Lung (tissue), 12 donors: ENCODE measurements around the gene PEX5L. TPM values are rescaled to one million over a fixed set of nuclear protein-coding genes. Genes with fewer than 3 reads are reported as not detected.

Source experiments
- ATAC-seq: fragments of 200-7000 bp; cut with Tn5 transposase; one replicate; pipeline ENCODE4 v1.9.1; 2020; ENCODE audit warnings: moderate number of reproducible peaks; ENCODE audit not compliant: insufficient read depth, low FRiP score
- DNase-seq, 3 donors: peaks; one replicate each; pipeline ENCODE4 v3.0.0-alpha.2; 2013 to 2017
- H3K27ac ChIP-seq, 2 donors: one replicate each; pipeline ENCODE4 v1.5.1; 2013; ENCODE audit warnings: mild to moderate bottlenecking in 2 of 2, moderate library complexity in 2 of 2, control low read depth in 1 of 2, inconsistent platforms in 1 of 2, low read depth in 1 of 2, low read length in 1 of 2
- H3K27me3 ChIP-seq, 3 donors: one replicate each; pipeline ENCODE4 v1.5.1; 2013; ENCODE audit warnings: low read length in 2 of 3; ENCODE audit not compliant: control insufficient read depth in 3 of 3, insufficient read depth in 3 of 3
- H3K36me3 ChIP-seq, 4 donors: one replicate each; pipeline ENCODE4 v1.5.1; 2013; ENCODE audit warnings: low read length in 4 of 4, mild to moderate bottlenecking in 1 of 4, moderate library complexity in 1 of 4; ENCODE audit not compliant: control insufficient read depth in 4 of 4, insufficient read depth in 4 of 4
- H3K4me1 ChIP-seq, 5 donors: one replicate each; pipeline ENCODE4 v1.5.1; 2013; ENCODE audit warnings: low read length in 5 of 5, mild to moderate bottlenecking in 2 of 5, moderate library complexity in 1 of 5; ENCODE audit not compliant: control insufficient read depth in 5 of 5, insufficient read depth in 5 of 5
- H3K4me3 ChIP-seq: one replicate; pipeline ENCODE4 v1.5.1; 2013; ENCODE audit warnings: mild to moderate bottlenecking, control low read depth, moderate library complexity
- H3K9ac ChIP-seq, 2 donors: one replicate each; pipeline ENCODE4 v1.5.1; 2013; ENCODE audit warnings: low read length in 2 of 2, control low read depth in 1 of 2; ENCODE audit not compliant: insufficient read depth in 1 of 2
- H3K9me3 ChIP-seq, 4 donors: one replicate each; pipeline ENCODE4 v1.5.1; 2013; ENCODE audit warnings: low read length in 3 of 4, mild to moderate bottlenecking in 1 of 4, moderate library complexity in 1 of 4; ENCODE audit not compliant: control insufficient read depth in 4 of 4, insufficient read depth in 3 of 4
- whole genome bisulfite sequencing, 2 donors: extraction: QIAGEN DNeasy Blood & Tissue Kit; methylation state at CpG; one replicate each; pipeline ENCODE4 v1.1.7; 2013; 5-methylcytosine and 5-hydroxymethylcytosine counted together
- polyA plus RNA-seq, 2 donors: library from polyadenylated mRNA; stranded (reverse); fragments of 200-250 nt; gene quantifications; one replicate each; pipeline ENCODE4 v1.2.1, GENCODE V29; 2013
- total RNA-seq, 2 donors: library from RNA; depleted of rRNA in 1 of 2; stranded (reverse); fragments of >200 nt in 1 of 2; gene quantifications; one replicate each; pipeline ENCODE4 v1.2.1, GENCODE V29; 2014 to 2021
- TF ChIP-seq, protein P1 (sequence below): IDR thresholded peaks from 2 replicates; pipeline ENCODE4 v1.5.1; 2012; ENCODE audit warnings: mild to moderate bottlenecking; ENCODE audit errors: control extremely low read depth, extremely low read depth
- donor health status: control.
- donor health status: control.
- donor health status: Bipolar disorder and iron deficiency.
- donor health status: healthy.
- donor health status: DM: yes; HTN: yes; CAD: no.

PEX5L gene
- total and polyA plus RNA-seq, 4 donors: 0.02 to 0.80 (median 0.09) TPM

DNA sequence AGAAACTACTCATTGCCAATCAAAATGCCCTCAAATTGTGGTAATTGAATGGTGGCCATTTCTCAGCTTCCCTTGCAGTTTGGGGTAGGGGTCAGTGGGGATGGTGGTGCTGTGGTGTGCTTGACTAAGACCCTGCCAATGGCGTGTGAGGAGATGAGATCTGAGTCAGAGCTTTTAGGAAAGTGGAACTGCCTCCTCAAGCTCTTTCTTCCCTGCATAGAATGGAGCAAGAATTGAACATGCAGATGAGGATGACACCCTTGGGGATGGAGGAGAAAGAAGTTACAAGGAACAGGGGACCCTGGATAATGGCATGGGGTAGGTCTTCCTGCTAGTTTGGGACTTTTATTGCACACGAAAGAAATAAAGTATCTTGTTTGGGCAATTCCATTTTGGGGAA is 188.0 kb downstream of the PEX5L start:
- H3K27ac ChIP-seq: no peak overlapping the region
- H3K4me3 ChIP-seq: no peak overlapping the region
- no peaks in the 10 kb centered on the region for H3K9me3 ChIP-seq
- no peaks in the 10 kb centered on the region for H3K27me3 ChIP-seq
- TF ChIP-seq, protein P1, sequence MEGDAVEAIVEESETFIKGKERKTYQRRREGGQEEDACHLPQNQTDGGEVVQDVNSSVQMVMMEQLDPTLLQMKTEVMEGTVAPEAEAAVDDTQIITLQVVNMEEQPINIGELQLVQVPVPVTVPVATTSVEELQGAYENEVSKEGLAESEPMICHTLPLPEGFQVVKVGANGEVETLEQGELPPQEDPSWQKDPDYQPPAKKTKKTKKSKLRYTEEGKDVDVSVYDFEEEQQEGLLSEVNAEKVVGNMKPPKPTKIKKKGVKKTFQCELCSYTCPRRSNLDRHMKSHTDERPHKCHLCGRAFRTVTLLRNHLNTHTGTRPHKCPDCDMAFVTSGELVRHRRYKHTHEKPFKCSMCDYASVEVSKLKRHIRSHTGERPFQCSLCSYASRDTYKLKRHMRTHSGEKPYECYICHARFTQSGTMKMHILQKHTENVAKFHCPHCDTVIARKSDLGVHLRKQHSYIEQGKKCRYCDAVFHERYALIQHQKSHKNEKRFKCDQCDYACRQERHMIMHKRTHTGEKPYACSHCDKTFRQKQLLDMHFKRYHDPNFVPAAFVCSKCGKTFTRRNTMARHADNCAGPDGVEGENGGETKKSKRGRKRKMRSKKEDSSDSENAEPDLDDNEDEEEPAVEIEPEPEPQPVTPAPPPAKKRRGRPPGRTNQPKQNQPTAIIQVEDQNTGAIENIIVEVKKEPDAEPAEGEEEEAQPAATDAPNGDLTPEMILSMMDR: no peak
- DNase-seq (no peak), ATAC-seq (no peak)
- no peaks in the 10 kb centered on the region for H3K36me3 ChIP-seq
- no peaks in the 10 kb centered on the region for H3K4me1 ChIP-seq
- WGBS, 2 donors: 83 to 88% methylated on average over 2 of the region's 2 CpGs
- H3K9ac ChIP-seq: no peak overlapping the region

DNA sequence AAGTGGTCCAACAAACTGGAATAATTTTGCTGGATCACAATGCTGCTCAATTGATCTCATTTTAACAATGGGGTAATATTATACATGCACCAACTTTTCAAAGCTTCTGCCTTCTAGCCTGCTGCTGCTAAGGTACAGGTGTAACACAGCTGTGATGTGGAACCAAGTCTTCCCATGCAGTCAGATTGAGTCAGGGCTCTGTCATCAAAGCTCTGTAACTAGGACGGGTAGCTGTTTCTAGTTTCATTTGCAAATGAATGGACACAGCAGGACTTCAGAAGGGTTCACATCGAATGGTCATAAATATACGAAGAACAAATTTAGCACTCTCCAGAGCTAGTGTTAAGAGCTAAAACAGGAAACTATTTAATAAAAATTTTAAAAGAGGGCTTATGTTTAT is 194.7 kb downstream of the PEX5L start:
- WGBS, 2 donors: 38 to 46% methylated on average over 3 of the region's 3 CpGs
- no peak overlapping the region for H3K4me3 ChIP-seq
- H3K4me1 ChIP-seq: no peaks in the 10 kb centered on the region
- H3K36me3 ChIP-seq: no peaks in the 10 kb centered on the region
- TF ChIP-seq, protein P1: no peak
- H3K9me3 ChIP-seq: no peaks in the 10 kb centered on the region
- DNase-seq (no peak), ATAC-seq (no peak)
- H3K27ac ChIP-seq: no peak overlapping the region
- H3K9ac ChIP-seq: no peak overlapping the region
- H3K27me3 ChIP-seq: no peaks in the 10 kb centered on the region

DNA sequence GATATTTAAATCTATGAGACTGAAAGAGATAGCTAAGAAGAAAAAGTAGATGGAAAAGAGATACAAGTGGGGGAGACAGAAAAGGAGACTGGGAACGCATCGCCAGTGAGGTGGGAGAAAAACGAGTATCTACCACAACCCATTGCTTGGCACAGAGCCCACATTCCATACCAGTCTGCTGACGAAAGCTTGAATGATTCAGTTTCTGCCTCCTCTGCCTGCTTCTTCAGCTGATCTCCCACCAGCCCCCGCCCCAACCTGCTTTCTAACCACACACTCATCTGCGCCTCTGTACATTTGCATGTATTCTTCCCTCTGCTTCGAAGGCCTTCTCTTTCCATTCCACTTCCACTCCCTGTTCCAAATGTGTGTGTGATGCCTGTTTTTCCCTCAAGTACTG is 195.8 kb downstream of the PEX5L start:
- H3K27ac ChIP-seq: no peak overlapping the region
- no peaks in the 10 kb centered on the region for H3K27me3 ChIP-seq
- no peak for ATAC-seq
- H3K36me3 ChIP-seq: no peaks in the 10 kb centered on the region
- TF ChIP-seq, protein P1: no peak
- no peaks in the 10 kb centered on the region for H3K4me1 ChIP-seq
- H3K9me3 ChIP-seq: no peaks in the 10 kb centered on the region
- DNase-seq: peak in 1 of 3 donors; percentile 4
- no peak overlapping the region for H3K9ac ChIP-seq
- 69 to 85% methylated on average over 7 of the region's 7 CpGs for WGBS, 2 donors
- no peak overlapping the region for H3K4me3 ChIP-seq

DNA sequence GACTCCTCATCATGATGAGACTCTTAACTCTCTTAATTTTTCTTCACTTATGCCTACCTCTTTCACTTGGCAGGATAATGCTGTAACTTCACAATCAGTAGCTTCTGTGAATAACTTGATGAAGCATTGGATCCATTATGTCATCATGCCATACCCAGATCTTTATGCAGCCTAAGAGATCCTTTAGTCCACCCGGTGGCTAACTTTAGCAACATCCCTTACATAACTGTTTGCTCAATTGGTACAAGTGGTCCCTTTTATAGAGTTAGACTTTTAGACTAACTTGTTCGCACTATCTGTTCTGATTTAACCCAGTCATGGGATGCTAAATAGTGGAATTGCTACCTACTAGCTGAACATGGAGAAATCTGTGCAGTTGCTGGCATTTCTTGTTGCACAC is 199.4 kb downstream of the PEX5L start:
- H3K36me3 ChIP-seq: no peaks in the 10 kb centered on the region

More for the DNA sequence above, 199.4 kb downstream of the PEX5L start:
- no peaks in the 10 kb centered on the region for H3K9me3 ChIP-seq
- no peak overlapping the region for H3K27ac ChIP-seq
- ATAC-seq: no peak
- peak in 1 of 3 donors; percentile 6 for DNase-seq
- H3K4me1 ChIP-seq: no peaks in the 10 kb centered on the region
- 56 to 70% methylated on average over 2 of the region's 2 CpGs for WGBS, 2 donors
- H3K27me3 ChIP-seq: no peaks in the 10 kb centered on the region
- no peak overlapping the region for H3K4me3 ChIP-seq
- no peak overlapping the region for H3K9ac ChIP-seq
- TF ChIP-seq, protein P1: no peak
